ENCODE results near the gene CNBD2. TPM values are rescaled to one million over a fixed set of nuclear protein-coding genes. Genes with fewer than 3 reads are reported as not detected.

CNBD2 gene
- total and polyA plus RNA-seq, 10 of the 15 experiments (the other 5 are each of a cell fraction or from before 2014, with no cell fraction given): 0.86 to 7.4 (median 4.6) TPM

DNA sequence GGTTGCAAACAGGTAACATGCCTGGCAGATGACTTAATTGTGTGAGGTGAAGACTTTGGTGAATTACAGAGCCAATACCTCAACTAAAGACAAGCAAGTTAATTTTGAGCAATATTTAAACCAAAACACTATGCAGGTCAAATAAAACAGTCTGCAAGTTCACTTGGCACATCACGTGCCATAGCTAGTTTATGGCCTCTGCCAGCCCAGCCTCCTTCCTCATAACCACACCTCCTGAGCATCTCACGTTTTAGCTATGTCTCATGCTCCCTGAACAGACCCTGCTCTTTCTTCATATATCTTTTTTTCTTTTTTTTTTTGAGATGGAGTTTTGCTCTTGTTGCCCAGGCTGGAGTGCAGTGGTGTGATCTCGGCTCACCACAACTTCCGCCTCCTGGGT lies 4.5 kb upstream of the CNBD2 start:
- RAD21 ChIA-PET (ENCODE audit: unreplicated experiment): no interaction called here
- SMC1A ChIA-PET (ENCODE audit: uncharacterized antibody, unreplicated experiment): no interaction called here
- H2AFZ ChIP-seq (ENCODE audit: control insufficient read depth, low read depth, low read length): no peak overlapping the region
- no peaks in the 10 kb centered on the region for H3K4me1 ChIP-seq (ENCODE audit: control insufficient read depth, insufficient read depth, low read length)
- CTCF ChIA-PET: interaction anchor here (0.5 to 1.9 kb wide), 3 partner anchors 10 to 143 kb away, joined by 3 to 8 read pairs (median 6); partner anchors contain the start of gene SCAND1
- intact Hi-C loops (cut with micrococcal nuclease; ENCODE audit: unreplicated experiment): no loop called here
- 56% methylated on average over 4 of the region's 4 CpGs for WGBS (ENCODE audit: insufficient coverage, insufficient replicate concordance, low lambda C conversion rate, missing lambda C conversion rate)
- H3K9ac ChIP-seq (ENCODE audit: control insufficient read depth, insufficient read depth, low read length): no peak overlapping the region
- H3K79me2 ChIP-seq (ENCODE audit: control insufficient read depth, insufficient read depth, low read length): no peaks in the 10 kb centered on the region
- no peaks in the 10 kb centered on the region for H3K36me3 ChIP-seq (ENCODE audit: control insufficient read depth in 2 of 2, insufficient read depth in 2 of 2, low read length in 1 of 2)
- H3K9me3 ChIP-seq (replicated peaks; ENCODE audit: control insufficient read depth, insufficient read depth, low read length): no peaks in the 10 kb centered on the region
- H3K4me2 ChIP-seq (ENCODE audit: control insufficient read depth, insufficient read depth): no peak overlapping the region
- DNase-seq (ENCODE audit: low read depth, low spot score): no peak
- FAIRE-seq: no peak
- in situ Hi-C loops (cut with MboI): no loop called here
- H3K27me3 ChIP-seq (replicated peaks in 1 of 2; ENCODE audit: control insufficient read depth in 2 of 2, insufficient read depth in 2 of 2, low read length in 1 of 2): no peaks in the 10 kb centered on the region; a peak in 2 of 4 replicates
- TF ChIP-seq CREB1 (IDR thresholded peaks at IDR 0.05; ENCODE audit: low read depth) (no peak), TAF1 (IDR thresholded peaks at IDR 0.05; ENCODE audit: borderline replicate concordance, low read depth, low read length) (no peak), NRF1 (conservative IDR thresholded peaks at IDR 0.05; ENCODE audit: low read depth, low read length) (no peak), ESRRA (IDR thresholded peaks at IDR 0.05; ENCODE audit: low read length) (no peak), JUND (IDR thresholded peaks at IDR 0.05; ENCODE audit: low read depth, low read length) (no peak), SPI1 (IDR thresholded peaks at IDR 0.05; ENCODE audit: borderline replicate concordance, insufficient read depth, low read depth, low read length) (no peak), GATAD2B (conservative IDR thresholded peaks at IDR 0.05; ENCODE audit: low read depth) (no peak), CHD4 (IDR thresholded peaks at IDR 0.05) (no peak), CHD1 (IDR thresholded peaks at IDR 0.05; ENCODE audit: low read depth, low read length) (no peak), SP1 (IDR thresholded peaks at IDR 0.05; ENCODE audit: low read depth, low read length) (no peak), RUNX3 (IDR thresholded peaks at IDR 0.05; ENCODE audit: low read length) (no peak)
- TF ChIP-seq, protein P1, sequence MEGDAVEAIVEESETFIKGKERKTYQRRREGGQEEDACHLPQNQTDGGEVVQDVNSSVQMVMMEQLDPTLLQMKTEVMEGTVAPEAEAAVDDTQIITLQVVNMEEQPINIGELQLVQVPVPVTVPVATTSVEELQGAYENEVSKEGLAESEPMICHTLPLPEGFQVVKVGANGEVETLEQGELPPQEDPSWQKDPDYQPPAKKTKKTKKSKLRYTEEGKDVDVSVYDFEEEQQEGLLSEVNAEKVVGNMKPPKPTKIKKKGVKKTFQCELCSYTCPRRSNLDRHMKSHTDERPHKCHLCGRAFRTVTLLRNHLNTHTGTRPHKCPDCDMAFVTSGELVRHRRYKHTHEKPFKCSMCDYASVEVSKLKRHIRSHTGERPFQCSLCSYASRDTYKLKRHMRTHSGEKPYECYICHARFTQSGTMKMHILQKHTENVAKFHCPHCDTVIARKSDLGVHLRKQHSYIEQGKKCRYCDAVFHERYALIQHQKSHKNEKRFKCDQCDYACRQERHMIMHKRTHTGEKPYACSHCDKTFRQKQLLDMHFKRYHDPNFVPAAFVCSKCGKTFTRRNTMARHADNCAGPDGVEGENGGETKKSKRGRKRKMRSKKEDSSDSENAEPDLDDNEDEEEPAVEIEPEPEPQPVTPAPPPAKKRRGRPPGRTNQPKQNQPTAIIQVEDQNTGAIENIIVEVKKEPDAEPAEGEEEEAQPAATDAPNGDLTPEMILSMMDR (IDR thresholded peaks at IDR 0.05 in 2 of 3, conservative IDR thresholded peaks at IDR 0.05 in 1 of 3; ENCODE audit: control insufficient read depth in 2 of 3, extremely low read depth in 1 of 3, insufficient read depth in 1 of 3, low read depth in 3 of 3, low read length in 3 of 3): no peak
- TF ChIP-seq, protein P2, sequence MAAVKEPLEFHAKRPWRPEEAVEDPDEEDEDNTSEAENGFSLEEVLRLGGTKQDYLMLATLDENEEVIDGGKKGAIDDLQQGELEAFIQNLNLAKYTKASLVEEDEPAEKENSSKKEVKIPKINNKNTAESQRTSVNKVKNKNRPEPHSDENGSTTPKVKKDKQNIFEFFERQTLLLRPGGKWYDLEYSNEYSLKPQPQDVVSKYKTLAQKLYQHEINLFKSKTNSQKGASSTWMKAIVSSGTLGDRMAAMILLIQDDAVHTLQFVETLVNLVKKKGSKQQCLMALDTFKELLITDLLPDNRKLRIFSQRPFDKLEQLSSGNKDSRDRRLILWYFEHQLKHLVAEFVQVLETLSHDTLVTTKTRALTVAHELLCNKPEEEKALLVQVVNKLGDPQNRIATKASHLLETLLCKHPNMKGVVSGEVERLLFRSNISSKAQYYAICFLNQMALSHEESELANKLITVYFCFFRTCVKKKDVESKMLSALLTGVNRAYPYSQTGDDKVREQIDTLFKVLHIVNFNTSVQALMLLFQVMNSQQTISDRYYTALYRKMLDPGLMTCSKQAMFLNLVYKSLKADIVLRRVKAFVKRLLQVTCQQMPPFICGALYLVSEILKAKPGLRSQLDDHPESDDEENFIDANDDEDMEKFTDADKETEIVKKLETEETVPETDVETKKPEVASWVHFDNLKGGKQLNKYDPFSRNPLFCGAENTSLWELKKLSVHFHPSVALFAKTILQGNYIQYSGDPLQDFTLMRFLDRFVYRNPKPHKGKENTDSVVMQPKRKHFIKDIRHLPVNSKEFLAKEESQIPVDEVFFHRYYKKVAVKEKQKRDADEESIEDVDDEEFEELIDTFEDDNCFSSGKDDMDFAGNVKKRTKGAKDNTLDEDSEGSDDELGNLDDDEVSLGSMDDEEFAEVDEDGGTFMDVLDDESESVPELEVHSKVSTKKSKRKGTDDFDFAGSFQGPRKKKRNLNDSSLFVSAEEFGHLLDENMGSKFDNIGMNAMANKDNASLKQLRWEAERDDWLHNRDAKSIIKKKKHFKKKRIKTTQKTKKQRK (IDR thresholded peaks at IDR 0.05; ENCODE audit: low read depth, low read length): no peak
- H3K4me3 ChIP-seq: no peak overlapping the region
- H4K20me1 ChIP-seq (ENCODE audit: control insufficient read depth, insufficient read depth): no peaks in the 10 kb centered on the region
- POLR2A ChIA-PET: no interaction called here
- no peak overlapping the region for H3K27ac ChIP-seq (ENCODE audit: control insufficient read depth, insufficient read depth)
- no TSS peak for BruUV-seq (replicated peaks)
- no peak for ATAC-seq

Measured in GM12878 (cell line).